Prostate gland (tissue), 2 donors: Measurements from ENCODE around the gene COP1. TPM values are rescaled to one million over a fixed set of nuclear protein-coding genes. Genes with fewer than 3 reads are reported as not detected.

Experiments used
- DNase-seq: peaks from one replicate; pipeline ENCODE4 v3.0.0-alpha.2; 2019; ENCODE audit warnings: low spot score
- H3K27ac ChIP-seq, 2 donors: fragments of 200-600 bp; sonication (generic); 2 replicates each; pipeline ENCODE4 v1.5.1; 2017 to 2019
- H3K27me3 ChIP-seq: fragments of 200-600 bp; sonication (generic); replicated peaks from 2 replicates; pipeline ENCODE4 v1.5.1; 2019; ENCODE audit not compliant: insufficient read depth
- H3K36me3 ChIP-seq, 2 donors: fragments of 200-600 bp; sonication (generic); 1 replicate in 1 of 2; 2 replicates in 1 of 2; pipeline versions ENCODE4 v1.5.1 to v1.8.1; 2017 to 2019
- H3K4me1 ChIP-seq: fragments of 200-600 bp; sonication (generic); replicated peaks from 2 replicates; pipeline ENCODE4 v1.5.1; 2019
- H3K4me3 ChIP-seq, 2 donors: fragments of 200-600 bp; sonication (generic); 2 replicates each; pipeline ENCODE4 v1.5.1; 2017 to 2019
- H3K9me3 ChIP-seq: fragments of 200-600 bp; sonication (generic); 2 replicates; pipeline ENCODE4 v1.5.1; 2017
- POLR2A ChIP-seq: fragments of 450-650 bp; IDR thresholded peaks from one replicate; pipeline ENCODE4 v1.6.1; 2016; ENCODE audit warnings: antibody characterized with exemption, mild to moderate bottlenecking
- POLR2AphosphoS5 ChIP-seq: sonication (generic); formaldehyde crosslinking; IDR thresholded peaks from one replicate; pipeline ENCODE4 v1.6.1; 2017; ENCODE audit warnings: antibody characterized with exemption
- WGBS: methylation state at CpG from one replicate; pipeline ENCODE4 v1.1.5; 2018; 5-methylcytosine and 5-hydroxymethylcytosine counted together
- intact Hi-C: fragments of 100-400 bp; cut with DNase I; formaldehyde crosslinking; loops from one replicate; pipeline ENCODE4 v1.14.2; 2022
- total RNA-seq, 2 donors: library from RNA; depleted of rRNA; stranded (reverse); fragments of >200 nt; gene quantifications; one replicate each; pipeline ENCODE4 v1.1.0, GENCODE V29; 2016
- TF ChIP-seq, protein P1 (sequence below), 4 experiments: fragments of 200-600 bp in 2 of 4; fragments of 450-650 bp in 2 of 4; sonication (generic) in 2 of 4; IDR thresholded peaks; 1 replicate in 3 of 4; 2 replicates in 1 of 4; pipeline ENCODE4 v1.5.1; 2016 to 2019; ENCODE audit warnings: antibody characterized with exemption in 4 of 4, mild to moderate bottlenecking in 2 of 4, moderate library complexity in 2 of 4

Gene COP1
- total RNA-seq, 2 donors from 2014 or later: 53.3 to 60.4 TPM

DNA sequence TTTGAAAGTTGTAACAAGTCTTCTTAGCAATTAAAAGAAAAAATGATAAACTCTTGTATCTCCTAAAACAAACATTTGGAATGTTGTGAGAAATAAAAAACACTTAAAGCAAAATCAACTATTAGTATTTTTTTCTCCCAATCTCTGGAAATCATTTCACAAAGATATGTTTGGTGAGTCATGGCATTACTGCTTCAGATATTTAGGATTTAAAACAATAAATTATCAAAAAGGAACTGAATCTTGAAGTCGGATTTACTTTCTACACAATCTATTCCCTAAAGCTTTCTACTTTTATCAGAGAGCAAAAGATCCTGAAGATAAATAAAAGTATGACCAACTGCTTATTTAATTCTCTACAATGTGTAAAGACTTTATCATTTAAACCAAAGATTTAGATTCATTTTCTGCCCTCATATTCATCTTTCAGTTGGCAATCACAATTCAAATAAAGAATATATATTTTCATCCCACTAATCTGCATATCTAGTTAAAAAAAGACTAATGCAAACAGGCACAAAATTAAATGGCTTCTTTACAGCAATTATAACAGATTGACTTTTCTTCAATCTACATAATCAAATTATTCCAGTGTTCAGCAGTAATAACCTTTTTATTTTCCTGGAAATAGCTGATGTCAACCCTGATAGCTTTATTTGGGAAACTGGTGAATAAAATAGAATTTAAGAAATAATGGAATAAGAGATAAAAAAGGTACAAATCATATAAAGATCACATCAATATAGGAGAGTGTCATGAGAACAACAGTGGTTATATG, 230.0 kb downstream of the COP1 start:
- H3K27ac ChIP-seq: no peak overlapping the region
- H3K9me3 ChIP-seq: no peaks in the 10 kb centered on the region
- no peaks in the 10 kb centered on the region for H3K36me3 ChIP-seq
- 82% methylated on average over 1 of the region's 1 CpG for WGBS
- H3K4me1 ChIP-seq: no peaks in the 10 kb centered on the region
- no peak for DNase-seq
- no peak for TF ChIP-seq POLR2AphosphoS5
- no peak overlapping the region for H3K4me3 ChIP-seq
- no peaks in the 10 kb centered on the region for H3K27me3 ChIP-seq
- intact Hi-C loops: no loop called here

DNA sequence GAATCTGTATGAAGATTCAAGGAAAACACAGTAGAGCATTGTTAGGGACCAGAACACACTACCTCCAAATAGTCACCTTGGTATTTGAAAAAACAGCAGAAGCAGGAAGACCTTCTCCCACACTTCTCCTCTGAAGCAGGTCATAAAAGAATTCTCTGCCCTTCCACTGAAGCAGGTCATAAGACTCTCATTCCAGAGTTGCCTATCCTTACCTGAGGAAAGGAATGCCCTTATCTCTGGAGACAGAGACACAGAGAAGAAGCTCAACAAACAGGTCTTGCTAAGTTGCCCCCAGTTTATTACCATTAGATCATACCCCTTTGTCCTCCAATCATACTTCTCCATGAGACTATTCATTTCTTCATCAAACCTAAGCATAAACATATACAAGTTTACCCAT, 237.9 kb downstream of the COP1 start:
- Histone ChIP-seq H3K27me3 (no peaks in the 10 kb centered on the region), H3K36me3 (no peaks in the 10 kb centered on the region), H3K4me3 (no peak overlapping the region), H3K9me3 (no peaks in the 10 kb centered on the region), H3K27ac (no peak overlapping the region), H3K4me1 (no peaks in the 10 kb centered on the region)
- TF ChIP-seq, protein P1, sequence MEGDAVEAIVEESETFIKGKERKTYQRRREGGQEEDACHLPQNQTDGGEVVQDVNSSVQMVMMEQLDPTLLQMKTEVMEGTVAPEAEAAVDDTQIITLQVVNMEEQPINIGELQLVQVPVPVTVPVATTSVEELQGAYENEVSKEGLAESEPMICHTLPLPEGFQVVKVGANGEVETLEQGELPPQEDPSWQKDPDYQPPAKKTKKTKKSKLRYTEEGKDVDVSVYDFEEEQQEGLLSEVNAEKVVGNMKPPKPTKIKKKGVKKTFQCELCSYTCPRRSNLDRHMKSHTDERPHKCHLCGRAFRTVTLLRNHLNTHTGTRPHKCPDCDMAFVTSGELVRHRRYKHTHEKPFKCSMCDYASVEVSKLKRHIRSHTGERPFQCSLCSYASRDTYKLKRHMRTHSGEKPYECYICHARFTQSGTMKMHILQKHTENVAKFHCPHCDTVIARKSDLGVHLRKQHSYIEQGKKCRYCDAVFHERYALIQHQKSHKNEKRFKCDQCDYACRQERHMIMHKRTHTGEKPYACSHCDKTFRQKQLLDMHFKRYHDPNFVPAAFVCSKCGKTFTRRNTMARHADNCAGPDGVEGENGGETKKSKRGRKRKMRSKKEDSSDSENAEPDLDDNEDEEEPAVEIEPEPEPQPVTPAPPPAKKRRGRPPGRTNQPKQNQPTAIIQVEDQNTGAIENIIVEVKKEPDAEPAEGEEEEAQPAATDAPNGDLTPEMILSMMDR (IDR thresholded peaks at IDR 0.05): no peak
- TF ChIP-seq POLR2AphosphoS5 (no peak), POLR2A (no peak)
- intact Hi-C loops: no loop called here
- no peak for DNase-seq

DNA sequence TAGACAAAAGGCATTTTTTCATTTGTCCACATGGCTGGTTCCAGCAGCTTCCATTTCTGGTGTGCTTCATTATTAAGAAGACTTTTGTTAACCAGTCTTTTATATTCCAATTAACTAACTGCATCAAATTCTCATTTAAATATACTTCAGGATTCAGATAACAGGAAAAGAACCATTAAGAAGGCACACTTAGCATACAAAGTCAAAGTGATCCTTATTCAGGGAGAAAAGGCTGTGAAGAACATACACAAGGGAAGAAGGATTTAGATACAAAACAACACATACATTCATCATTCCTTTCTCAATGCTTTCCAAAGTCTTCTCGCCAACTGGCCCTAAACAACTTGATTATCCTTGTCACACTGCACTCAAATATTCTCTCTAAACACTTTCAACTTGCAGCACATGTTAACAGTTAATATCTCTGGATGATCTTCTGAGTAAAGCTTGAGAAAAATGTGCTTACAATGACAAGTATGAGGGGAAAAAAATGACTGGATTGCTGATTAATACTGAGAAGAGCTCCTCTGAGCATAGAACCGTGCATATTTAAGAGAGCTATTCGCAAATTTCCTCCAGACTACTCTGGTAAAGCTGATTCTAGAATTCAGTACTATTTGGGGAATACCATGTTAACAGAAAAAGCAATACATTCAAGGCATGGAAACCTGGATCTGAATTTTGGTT, 238.5 kb downstream of the COP1 start:
- H3K27ac ChIP-seq: no peak overlapping the region
- DNase-seq: no peak
- no peak overlapping the region for H3K4me3 ChIP-seq
- H3K9me3 ChIP-seq: no peaks in the 10 kb centered on the region
- intact Hi-C loops: no loop called here
- H3K27me3 ChIP-seq: no peaks in the 10 kb centered on the region
- H3K36me3 ChIP-seq: no peaks in the 10 kb centered on the region
- WGBS: 86% methylated on average over 3 of the region's 3 CpGs
- no peaks in the 10 kb centered on the region for H3K4me1 ChIP-seq
- TF ChIP-seq POLR2A (no peak), POLR2AphosphoS5 (no peak)
- TF ChIP-seq, protein P1 (IDR thresholded peaks at IDR 0.05): no peak

DNA sequence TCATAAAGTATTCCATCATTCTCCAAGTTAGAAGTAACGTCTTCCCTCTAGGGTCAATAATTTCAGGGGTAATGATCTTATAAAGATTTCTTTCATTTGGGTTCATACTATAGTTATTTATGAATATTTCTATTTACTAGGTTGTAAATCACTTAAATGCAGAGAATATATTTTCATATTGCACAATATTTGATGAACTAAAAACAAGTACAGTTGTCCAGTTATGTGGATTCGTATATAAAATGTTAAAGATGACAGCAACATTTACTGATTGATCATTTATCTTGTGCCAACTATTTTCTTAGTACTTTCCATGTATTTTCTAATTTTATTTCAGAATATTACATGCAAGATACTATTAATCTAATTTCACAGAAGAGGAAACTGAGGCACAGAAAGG, 243.3 kb downstream of the COP1 start:
- Histone ChIP-seq H3K9me3 (no peaks in the 10 kb centered on the region), H3K4me3 (no peak overlapping the region), H3K27ac (no peak overlapping the region), H3K36me3 (no peaks in the 10 kb centered on the region), H3K4me1 (no peaks in the 10 kb centered on the region), H3K27me3 (no peaks in the 10 kb centered on the region)
- intact Hi-C loops: no loop called here
- TF ChIP-seq POLR2AphosphoS5: no peak
- TF ChIP-seq, protein P1 (IDR thresholded peaks at IDR 0.05): no peak
- no peak for TF ChIP-seq POLR2A
- no peak for DNase-seq
- 92% methylated on average over 2 of the region's 2 CpGs for WGBS

DNA sequence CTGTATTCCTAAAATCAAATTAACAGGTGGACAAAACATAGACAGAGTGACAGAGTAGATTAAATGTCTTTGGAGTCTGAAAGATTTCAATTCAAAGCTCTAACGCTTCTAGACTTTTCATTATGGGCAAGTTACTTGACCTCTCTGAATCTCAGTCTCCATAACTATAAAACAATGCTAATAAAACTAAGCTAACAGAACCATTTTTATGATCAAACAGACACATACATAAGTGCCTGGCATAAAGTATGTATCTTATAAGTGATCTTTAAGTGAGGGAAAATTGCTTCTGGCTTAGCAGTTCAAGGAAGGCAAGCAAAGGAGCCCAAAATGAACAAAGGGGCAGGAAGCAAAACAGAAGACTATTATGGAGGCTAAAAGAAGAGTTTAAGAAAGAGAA, 246.9 kb downstream of the COP1 start:
- Histone ChIP-seq H3K27me3 (no peaks in the 10 kb centered on the region), H3K9me3 (no peaks in the 10 kb centered on the region), H3K4me3 (no peak overlapping the region), H3K36me3 (no peaks in the 10 kb centered on the region), H3K4me1 (no peaks in the 10 kb centered on the region), H3K27ac (no peak overlapping the region)
- WGBS: 100% methylated on average over 1 of the region's 1 CpG
- no peak for DNase-seq
- TF ChIP-seq, protein P1 (IDR thresholded peaks at IDR 0.05): no peak
- TF ChIP-seq POLR2AphosphoS5 (no peak), POLR2A (no peak)
- intact Hi-C loops: no loop called here
